Osteoblast (primary cell): ENCODE data around the gene PARD3. TPM values are rescaled to one million over a fixed set of nuclear protein-coding genes. Genes with fewer than 3 reads are reported as not detected.

Experiments used
- DNase-seq: peaks from one replicate; pipeline ENCODE4 v3.0.0; 2011; ENCODE audit warnings: low spot score, mixed read lengths; ENCODE audit not compliant: insufficient read length; ENCODE audit errors: missing footprints
- H2AFZ ChIP-seq: 2 replicates; pipeline ENCODE4 v1.6.0; 2011; ENCODE audit warnings: mild to moderate bottlenecking, low read length
- H3K27ac ChIP-seq: 2 replicates; pipeline ENCODE4 v1.5.1; 2011; ENCODE audit warnings: mild to moderate bottlenecking, low read depth, low read length, moderate library complexity
- H3K27me3 ChIP-seq: 2 replicates; pipeline ENCODE4 v1.6.0; 2012; ENCODE audit warnings: mild to moderate bottlenecking, control low read depth, inconsistent platforms, low read length, moderate library complexity; ENCODE audit not compliant: insufficient read depth
- H3K36me3 ChIP-seq: 2 replicates; pipeline ENCODE4 v1.5.1; 2011; ENCODE audit warnings: mild to moderate bottlenecking, low read length, control low read depth, moderate library complexity; ENCODE audit not compliant: insufficient read depth
- H3K4me1 ChIP-seq: 2 replicates; pipeline ENCODE4 v1.5.1; 2011; ENCODE audit warnings: mild to moderate bottlenecking, low read length, control low read depth, moderate library complexity; ENCODE audit not compliant: insufficient read depth
- H3K4me2 ChIP-seq: 2 replicates; pipeline ENCODE4 v1.6.0; 2011; ENCODE audit warnings: mild to moderate bottlenecking, low read length; ENCODE audit not compliant: insufficient read depth
- H3K4me3 ChIP-seq: fragments of 200-600 bp; sonication (generic); 3 replicates; pipeline ENCODE4 v1.5.1; 2012; ENCODE audit warnings: mild to moderate bottlenecking, low read length, inconsistent platforms; ENCODE audit not compliant: insufficient read depth
- H3K79me2 ChIP-seq: 2 replicates; pipeline ENCODE4 v1.6.0; 2012; ENCODE audit warnings: mild to moderate bottlenecking, low read length, control low read depth, inconsistent platforms; ENCODE audit not compliant: insufficient read depth
- H3K9me3 ChIP-seq: 2 replicates; pipeline ENCODE4 v1.5.1; 2011; ENCODE audit warnings: low read depth, low read length, control low read depth
- H4K20me1 ChIP-seq: 2 replicates; pipeline ENCODE4 v1.6.0; 2012; ENCODE audit warnings: mild to moderate bottlenecking, low read length, control low read depth; ENCODE audit not compliant: insufficient read depth
- total RNA-seq: library from RNA; depleted of rRNA; stranded (reverse); fragments of >200 nt; gene quantifications from 2 replicates; pipeline ENCODE4 v1.2.3, GENCODE V29; 2012
- TF ChIP-seq, protein P1 (sequence below): IDR thresholded peaks from 2 replicates; pipeline ENCODE4 v1.5.1; 2011; ENCODE audit warnings: mild to moderate bottlenecking, low read depth, low read length, moderate library complexity; ENCODE audit errors: extremely low read depth

Gene PARD3
- total RNA-seq, 1 donor = 71.7 TPM

DNA sequence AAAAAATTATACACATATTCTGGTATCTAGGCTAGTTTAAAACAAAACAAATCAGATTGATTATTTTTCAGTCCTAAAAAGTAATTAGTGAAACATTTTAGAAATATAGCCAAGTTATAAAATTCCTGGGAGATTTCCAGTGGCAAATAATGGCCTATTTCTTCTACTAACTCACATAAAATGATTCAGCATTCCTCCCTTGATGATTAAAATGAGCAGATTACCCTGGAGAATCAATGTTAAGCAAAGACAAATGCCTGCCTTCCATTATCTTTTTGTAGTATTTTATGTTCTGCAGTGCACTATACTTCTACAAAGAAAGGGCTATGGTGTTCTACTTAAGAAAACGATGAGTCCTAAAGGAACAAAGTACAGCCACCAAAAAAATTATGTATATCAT lies 53.6 kb downstream of the PARD3 start:
- no peaks in the 10 kb centered on the region for H3K9me3 ChIP-seq
- TF ChIP-seq, protein P1, sequence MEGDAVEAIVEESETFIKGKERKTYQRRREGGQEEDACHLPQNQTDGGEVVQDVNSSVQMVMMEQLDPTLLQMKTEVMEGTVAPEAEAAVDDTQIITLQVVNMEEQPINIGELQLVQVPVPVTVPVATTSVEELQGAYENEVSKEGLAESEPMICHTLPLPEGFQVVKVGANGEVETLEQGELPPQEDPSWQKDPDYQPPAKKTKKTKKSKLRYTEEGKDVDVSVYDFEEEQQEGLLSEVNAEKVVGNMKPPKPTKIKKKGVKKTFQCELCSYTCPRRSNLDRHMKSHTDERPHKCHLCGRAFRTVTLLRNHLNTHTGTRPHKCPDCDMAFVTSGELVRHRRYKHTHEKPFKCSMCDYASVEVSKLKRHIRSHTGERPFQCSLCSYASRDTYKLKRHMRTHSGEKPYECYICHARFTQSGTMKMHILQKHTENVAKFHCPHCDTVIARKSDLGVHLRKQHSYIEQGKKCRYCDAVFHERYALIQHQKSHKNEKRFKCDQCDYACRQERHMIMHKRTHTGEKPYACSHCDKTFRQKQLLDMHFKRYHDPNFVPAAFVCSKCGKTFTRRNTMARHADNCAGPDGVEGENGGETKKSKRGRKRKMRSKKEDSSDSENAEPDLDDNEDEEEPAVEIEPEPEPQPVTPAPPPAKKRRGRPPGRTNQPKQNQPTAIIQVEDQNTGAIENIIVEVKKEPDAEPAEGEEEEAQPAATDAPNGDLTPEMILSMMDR = no peak
- H2AFZ ChIP-seq = no peak overlapping the region
- H3K4me2 ChIP-seq = no peak overlapping the region
- no peak overlapping the region for H3K4me3 ChIP-seq
- no peak for DNase-seq
- peaks cover 39% of the 10 kb centered on the region for H3K79me2 ChIP-seq
- peaks cover 11% of the 10 kb centered on the region for H4K20me1 ChIP-seq
- peaks cover 29% of the 10 kb centered on the region for H3K4me1 ChIP-seq
- peak overlapping the region; percentile 17 for H3K27ac ChIP-seq
- no peaks in the 10 kb centered on the region for H3K27me3 ChIP-seq
- H3K36me3 ChIP-seq = no peaks in the 10 kb centered on the region

DNA sequence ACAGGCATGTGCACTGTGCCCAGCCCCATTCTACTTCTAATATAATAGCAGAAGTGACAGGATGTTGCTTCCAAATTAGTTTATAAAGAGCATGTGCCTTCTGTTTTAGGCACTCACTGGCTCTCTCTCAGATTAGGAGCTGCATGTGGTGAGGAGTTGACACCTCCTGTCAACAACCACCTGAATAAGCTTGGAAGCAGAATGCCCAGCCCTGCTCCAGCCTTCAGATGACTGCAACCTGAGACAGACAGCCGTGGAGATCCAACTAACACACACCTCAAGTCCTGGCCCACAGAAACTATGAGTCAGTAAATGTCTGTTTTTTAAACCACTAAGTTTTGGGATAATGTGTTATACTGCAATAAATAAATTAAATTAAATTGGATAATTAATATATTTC lies 54.5 kb downstream of the PARD3 start:
- TF ChIP-seq, protein P1 = no peak

DNA sequence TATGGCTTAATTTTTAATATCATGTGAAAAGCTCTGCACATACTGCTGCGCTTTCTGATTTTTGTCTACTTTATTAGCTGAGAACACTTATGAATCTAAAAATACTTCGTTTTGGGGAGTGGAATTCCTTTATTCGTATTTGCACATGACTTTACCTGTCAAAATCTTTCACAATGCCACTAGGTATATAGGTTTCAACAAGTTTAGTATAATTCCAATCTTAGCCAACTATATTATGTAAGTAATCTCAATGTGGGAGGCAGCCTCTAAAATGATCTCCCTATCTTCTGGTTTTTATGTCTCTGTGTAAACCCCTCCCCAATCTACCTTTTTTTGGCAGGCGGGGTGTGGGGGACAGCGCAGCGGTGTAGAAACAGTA lies 55.3 kb downstream of the PARD3 start:
- DNase-seq = no peak
- Histone ChIP-seq H3K36me3 (no peaks in the 10 kb centered on the region), H3K27ac (no peak overlapping the region), H2AFZ (no peak overlapping the region), H3K79me2 (peaks cover 41% of the 10 kb centered on the region), H3K4me1 (peaks cover 29% of the 10 kb centered on the region), H3K9me3 (no peaks in the 10 kb centered on the region), H3K4me3 (no peak overlapping the region), H3K27me3 (no peaks in the 10 kb centered on the region), H3K4me2 (no peak overlapping the region), H4K20me1 (peaks cover 9% of the 10 kb centered on the region)
- TF ChIP-seq, protein P1 = no peak

More for the DNA sequence above, 54.5 kb downstream of the PARD3 start:
- Histone ChIP-seq H3K36me3 (no peaks in the 10 kb centered on the region), H3K27ac (no peak overlapping the region), H3K79me2 (peaks cover 40% of the 10 kb centered on the region), H2AFZ (no peak overlapping the region), H3K27me3 (no peaks in the 10 kb centered on the region), H3K4me3 (no peak overlapping the region), H3K9me3 (no peaks in the 10 kb centered on the region), H3K4me1 (peaks cover 29% of the 10 kb centered on the region), H4K20me1 (peaks cover 11% of the 10 kb centered on the region), H3K4me2 (no peak overlapping the region)
- no peak for DNase-seq

DNA sequence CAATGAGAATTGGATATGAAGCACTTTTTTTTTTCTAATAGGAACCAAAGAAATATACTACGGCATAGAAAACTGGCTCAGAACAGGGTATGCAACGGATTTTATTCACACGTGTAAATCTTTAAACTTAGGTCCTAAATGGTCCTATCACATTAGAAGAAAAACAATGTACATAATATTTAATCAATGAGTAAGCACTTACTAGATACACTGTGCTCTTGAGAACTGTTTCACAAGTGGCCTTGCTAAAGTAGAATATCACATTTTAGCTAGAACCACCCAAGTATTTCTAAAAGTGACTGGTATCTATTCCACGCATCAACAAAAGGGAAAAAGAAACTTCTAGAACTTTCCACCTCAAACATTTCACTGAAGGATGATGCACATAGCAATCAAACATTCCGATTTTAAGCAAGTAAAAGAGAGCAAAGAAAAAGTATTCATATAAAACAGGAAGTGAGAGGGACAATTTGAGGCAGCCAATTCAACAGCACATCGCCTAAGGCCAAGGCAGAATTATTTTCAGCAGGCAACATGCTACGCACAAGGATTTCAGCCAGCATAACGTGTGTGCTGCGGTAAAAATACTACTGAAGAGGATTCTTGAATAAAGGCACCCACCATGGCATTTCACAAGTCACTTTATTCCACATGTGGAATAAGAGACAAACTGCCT lies 55.8 kb downstream of the PARD3 start:
- no peaks in the 10 kb centered on the region for H3K9me3 ChIP-seq
- H3K4me2 ChIP-seq = no peak overlapping the region
- TF ChIP-seq, protein P1 = no peak
- peak overlapping the region; percentile 56 for H3K27ac ChIP-seq
- no peak overlapping the region for H3K4me3 ChIP-seq
- peaks cover 29% of the 10 kb centered on the region for H3K4me1 ChIP-seq
- no peak for DNase-seq
- H3K79me2 ChIP-seq = peaks cover 40% of the 10 kb centered on the region
- no peaks in the 10 kb centered on the region for H3K27me3 ChIP-seq
- no peaks in the 10 kb centered on the region for H3K36me3 ChIP-seq
- peaks cover 8% of the 10 kb centered on the region for H4K20me1 ChIP-seq
- no peak overlapping the region for H2AFZ ChIP-seq
